Calu3 (cell line): ENCODE data around the gene VPS72. TPM values are rescaled to one million over a fixed set of nuclear protein-coding genes. Genes with fewer than 3 reads are reported as not detected.

Experiments
- BruUV-seq: library from RNA; stranded (reverse); fragments of 400-500 nt; replicated peaks from 2 replicates; lab custom pipeline; 2021; lab: Mats Ljungman, UMichigan
- CTCF ChIA-PET: fragments of 300-600 bp; sonication (Branson Sonifier 250); formaldehyde crosslinking; loops from one replicate; lab custom pipeline; 2022; ENCODE audit warnings: antibody characterized with exemption; lab: Charles Lee
- DNase-seq: peaks from one replicate; pipeline ENCODE4 v3.0.0; 2022
- H3K27ac Mint-ChIP-seq: one replicate; pipeline ENCODE4 v1.8.0; 2022; ENCODE audit warnings: mixed read lengths; ENCODE audit not compliant: unreplicated experiment
- H3K27me3 Mint-ChIP-seq: one replicate; pipeline ENCODE4 v1.8.0; 2022; ENCODE audit warnings: mixed read lengths; ENCODE audit not compliant: unreplicated experiment
- H3K36me3 Mint-ChIP-seq: one replicate; pipeline ENCODE4 v1.8.0; 2022; ENCODE audit warnings: mild to moderate bottlenecking, moderate library complexity, mixed read lengths; ENCODE audit not compliant: insufficient read depth, unreplicated experiment
- H3K4me1 Mint-ChIP-seq: one replicate; pipeline ENCODE4 v1.8.0; 2022; ENCODE audit warnings: mild to moderate bottlenecking, low read depth, mixed read lengths; ENCODE audit not compliant: unreplicated experiment
- H3K4me3 Mint-ChIP-seq: one replicate; pipeline ENCODE4 v1.8.0; 2022; ENCODE audit warnings: mild to moderate bottlenecking, low read depth, moderate library complexity, mixed read lengths; ENCODE audit not compliant: unreplicated experiment
- H3K9me3 Mint-ChIP-seq: one replicate; pipeline ENCODE4 v1.8.0; 2022; ENCODE audit warnings: low read depth, mixed read lengths; ENCODE audit not compliant: unreplicated experiment
- CTCF ChIP-seq: fragments of 200-600 bp; IDR thresholded peaks from one replicate; pipeline ENCODE4 v1.8.0; 2022; ENCODE audit warnings: antibody characterized with exemption; ENCODE audit not compliant: unreplicated experiment
- intact Hi-C: fragments of 100-400 bp; cut with micrococcal nuclease; formaldehyde crosslinking; loops from one replicate; pipeline ENCODE4 v1.10.0; 2022; ENCODE audit not compliant: unreplicated experiment
- total RNA-seq: library from RNA; stranded (reverse); gene quantifications from 2 replicates; pipeline ENCODE4 v1.2.3, GENCODE V29; 2022

Gene VPS72
- total RNA-seq, 1 experiment from 2014 or later: 91.4 TPM

GRCh38 chr1:151222130-151222529, 32.1 kb upstream of the VPS72 start:
- CTCF ChIA-PET: no interaction called here
- no peaks in the 10 kb centered on the region for H3K4me1 Mint-ChIP-seq

GRCh38 chr1:151221616-151222015, 31.6 kb upstream of the VPS72 start:
- CTCF ChIA-PET: no interaction called here
- BruUV-seq: no TSS peak
- Mint-ChIP-seq H3K4me3 (no peak overlapping the region), H3K36me3 (peaks cover 49% of the 10 kb centered on the region), H3K4me1 (peaks cover 3% of the 10 kb centered on the region), H3K27me3 (no peaks in the 10 kb centered on the region), H3K9me3 (no peaks in the 10 kb centered on the region), H3K27ac (no peak overlapping the region)
- TF ChIP-seq CTCF: no peak
- DNase-seq: no peak
- intact Hi-C loops: no loop called here

More at GRCh38 chr1:151222130-151222529, 32.1 kb upstream of the VPS72 start:
- no peak for DNase-seq
- H3K4me3 Mint-ChIP-seq: no peak overlapping the region
- intact Hi-C loops: no loop called here
- H3K27me3 Mint-ChIP-seq: no peaks in the 10 kb centered on the region
- H3K36me3 Mint-ChIP-seq: peaks cover 53% of the 10 kb centered on the region
- no TSS peak for BruUV-seq
- H3K27ac Mint-ChIP-seq: no peak overlapping the region
- H3K9me3 Mint-ChIP-seq: no peaks in the 10 kb centered on the region
- no peak for TF ChIP-seq CTCF

- no peak overlapping the region for H3K27ac Mint-ChIP-seq
- intact Hi-C loops: no loop called here
- TF ChIP-seq CTCF: no peak
- no peaks in the 10 kb centered on the region for H3K9me3 Mint-ChIP-seq
- H3K4me1 Mint-ChIP-seq: peaks cover 9% of the 10 kb centered on the region
- no peaks in the 10 kb centered on the region for H3K27me3 Mint-ChIP-seq
- CTCF ChIA-PET: interaction anchor here (0.6 kb wide), 1 partner anchor 253 kb away, joined by 3 read pairs; no protein-coding TSS in a partner anchor
- H3K4me3 Mint-ChIP-seq: no peak overlapping the region
- DNase-seq: no peak
- peaks cover 68% of the 10 kb centered on the region for H3K36me3 Mint-ChIP-seq
- BruUV-seq: no TSS peak
These were observed 23.6 kb upstream of the VPS72 start for GRCh38 chr1:151213560-151213959.

GRCh38 chr1:151211972-151212705, 22.1 kb upstream of the VPS72 start:
- no peak for TF ChIP-seq CTCF
- Mint-ChIP-seq H3K4me3 (no peak overlapping the region), H3K27ac (no peak overlapping the region), H3K27me3 (no peaks in the 10 kb centered on the region), H3K4me1 (peaks cover 9% of the 10 kb centered on the region), H3K36me3 (peaks cover 73% of the 10 kb centered on the region), H3K9me3 (no peaks in the 10 kb centered on the region)
- intact Hi-C loops: no loop called here
- no TSS peak for BruUV-seq
- CTCF ChIA-PET: interaction anchor here (0.6 to 0.7 kb wide), 2 partner anchors 31 to 480 kb away, joined by 3 to 4 read pairs; no protein-coding TSS in a partner anchor
- DNase-seq: no peak
